WERI-Rb-1 (cell line): ENCODE results near the gene MPV17L2.
"Not testable (repeated sequence)": the region's sequence is repeated elsewhere in the genome, so short reads cannot be mapped to it uniquely, and the experiment has no call there.

Experiments used
- DNase-seq: peaks from one replicate; pipeline ENCODE4 v3.0.0-alpha.2; 2020
- H3K27ac ChIP-seq: fragments of 250-450 bp; sonication (Bioruptor Pico); 2 replicates; pipeline ENCODE4 v1.5.1; 2020; ENCODE audit warnings: mild to moderate bottlenecking, moderate library complexity
- H3K27me3 ChIP-seq: fragments of 250-450 bp; sonication (Bioruptor Pico); 2 replicates; pipeline ENCODE4 v1.5.1; 2021; ENCODE audit warnings: mild to moderate bottlenecking, low read depth, moderate library complexity; ENCODE audit not compliant: insufficient read depth, severe bottlenecking
- H3K36me3 ChIP-seq: fragments of 250-450 bp; sonication (Bioruptor Pico); 2 replicates; pipeline ENCODE4 v1.5.1; 2020; ENCODE audit warnings: mild to moderate bottlenecking, moderate library complexity
- H3K4me3 ChIP-seq: 2 replicates; pipeline ENCODE4 v1.5.1; 2011; ENCODE audit warnings: low read depth, mild to moderate bottlenecking, control low read depth, low read length
- H3K9me3 ChIP-seq: fragments of 250-450 bp; sonication (Bioruptor Pico); 2 replicates; pipeline ENCODE4 v1.5.1; 2021; ENCODE audit warnings: mild to moderate bottlenecking, moderate library complexity; ENCODE audit not compliant: severe bottlenecking
- TF ChIP-seq, protein P1 (sequence below): IDR thresholded peaks from 2 replicates; pipeline ENCODE4 v1.5.1; 2011; ENCODE audit warnings: low read depth, mild to moderate bottlenecking, control low read depth, inconsistent platforms, low read length

MPV17L2 gene

GRCh38 chr19:18158467-18158866 is 34.6 kb upstream of the MPV17L2 start:
- H3K27me3 ChIP-seq, result no peaks in the 10 kb centered on the region
- no peak for DNase-seq
- H3K27ac ChIP-seq, result no peak overlapping the region
- peaks cover 38% of the 10 kb centered on the region for H3K36me3 ChIP-seq
- no peaks in the 10 kb centered on the region for H3K9me3 ChIP-seq
- TF ChIP-seq, protein P1, sequence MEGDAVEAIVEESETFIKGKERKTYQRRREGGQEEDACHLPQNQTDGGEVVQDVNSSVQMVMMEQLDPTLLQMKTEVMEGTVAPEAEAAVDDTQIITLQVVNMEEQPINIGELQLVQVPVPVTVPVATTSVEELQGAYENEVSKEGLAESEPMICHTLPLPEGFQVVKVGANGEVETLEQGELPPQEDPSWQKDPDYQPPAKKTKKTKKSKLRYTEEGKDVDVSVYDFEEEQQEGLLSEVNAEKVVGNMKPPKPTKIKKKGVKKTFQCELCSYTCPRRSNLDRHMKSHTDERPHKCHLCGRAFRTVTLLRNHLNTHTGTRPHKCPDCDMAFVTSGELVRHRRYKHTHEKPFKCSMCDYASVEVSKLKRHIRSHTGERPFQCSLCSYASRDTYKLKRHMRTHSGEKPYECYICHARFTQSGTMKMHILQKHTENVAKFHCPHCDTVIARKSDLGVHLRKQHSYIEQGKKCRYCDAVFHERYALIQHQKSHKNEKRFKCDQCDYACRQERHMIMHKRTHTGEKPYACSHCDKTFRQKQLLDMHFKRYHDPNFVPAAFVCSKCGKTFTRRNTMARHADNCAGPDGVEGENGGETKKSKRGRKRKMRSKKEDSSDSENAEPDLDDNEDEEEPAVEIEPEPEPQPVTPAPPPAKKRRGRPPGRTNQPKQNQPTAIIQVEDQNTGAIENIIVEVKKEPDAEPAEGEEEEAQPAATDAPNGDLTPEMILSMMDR, result no peak
- no peak overlapping the region for H3K4me3 ChIP-seq

DNA sequence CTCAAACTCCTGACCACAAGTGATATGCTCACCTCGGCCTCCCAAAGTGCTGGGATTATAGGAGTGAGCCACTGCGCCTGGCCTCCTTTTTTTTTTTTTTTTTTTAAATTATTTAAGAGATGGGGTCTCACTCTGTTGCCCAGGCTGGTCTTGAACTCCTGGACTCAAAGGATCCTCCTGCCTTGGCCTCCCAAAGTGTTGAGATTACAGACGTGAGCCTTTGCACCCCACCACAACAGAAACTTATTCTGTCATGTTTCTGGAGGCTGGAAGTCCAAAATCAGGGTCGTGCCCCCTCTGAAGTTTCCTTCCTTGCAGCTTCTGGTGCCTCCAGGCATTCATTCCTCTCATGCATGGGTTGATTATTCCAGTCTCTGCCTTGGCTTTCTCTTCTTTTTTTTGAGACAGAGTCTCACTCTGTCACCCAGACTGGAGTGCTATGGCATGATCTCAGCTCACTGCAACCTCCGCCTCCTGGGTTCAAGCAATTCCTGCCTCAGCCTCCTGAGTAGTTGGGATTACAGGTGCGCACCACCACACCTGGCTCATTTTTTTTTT is 33.9 kb upstream of the MPV17L2 start:
- H3K27ac ChIP-seq, H3K4me3 ChIP-seq, DNase-seq, H3K9me3 ChIP-seq, H3K27me3 ChIP-seq: not testable (repeated sequence)
- H3K36me3 ChIP-seq, result peaks cover 44% of the 10 kb centered on the region

- no peak overlapping the region for H3K4me3 ChIP-seq
- no peaks in the 10 kb centered on the region for H3K9me3 ChIP-seq
- TF ChIP-seq, protein P1, result no peak
- DNase-seq, result no peak
- peaks cover 46% of the 10 kb centered on the region for H3K36me3 ChIP-seq
- no peak overlapping the region for H3K27ac ChIP-seq
- no peaks in the 10 kb centered on the region for H3K27me3 ChIP-seq
Observed at GRCh38 chr19:18159810-18160209, 33.2 kb upstream of the MPV17L2 start.

DNA sequence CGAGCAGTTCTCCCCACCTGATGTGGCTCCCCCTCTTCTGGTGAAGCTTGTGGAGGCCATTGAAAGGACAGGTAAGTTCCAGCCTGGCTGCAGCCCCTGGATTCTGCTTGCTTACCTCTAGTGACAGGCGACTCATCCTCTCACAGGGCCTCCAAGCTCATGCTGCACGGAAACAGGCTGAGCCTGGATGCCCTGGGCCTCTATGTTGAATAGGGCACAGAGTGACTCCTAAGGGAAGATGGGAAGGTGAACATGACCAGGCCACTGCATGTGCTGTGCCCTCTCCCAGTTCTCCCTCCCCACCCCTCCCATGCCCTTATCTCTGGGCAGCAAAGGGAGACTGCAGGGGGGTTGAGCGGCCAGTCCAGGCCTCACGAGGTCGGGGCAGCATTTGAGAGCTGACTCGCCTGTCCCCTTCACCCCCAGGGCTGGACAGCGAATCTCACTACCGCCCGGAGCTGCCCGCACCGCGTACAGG is 32.5 kb upstream of the MPV17L2 start:
- no peaks in the 10 kb centered on the region for H3K27me3 ChIP-seq
- TF ChIP-seq, protein P1, result no peak
- DNase-seq, result no peak
- no peaks in the 10 kb centered on the region for H3K9me3 ChIP-seq
- peak overlapping the region; percentile 13; the same call in 1 of the 2 replicates for H3K4me3 ChIP-seq
- H3K36me3 ChIP-seq, result peaks cover 48% of the 10 kb centered on the region
- peak overlapping the region; percentile 74 for H3K27ac ChIP-seq

DNA sequence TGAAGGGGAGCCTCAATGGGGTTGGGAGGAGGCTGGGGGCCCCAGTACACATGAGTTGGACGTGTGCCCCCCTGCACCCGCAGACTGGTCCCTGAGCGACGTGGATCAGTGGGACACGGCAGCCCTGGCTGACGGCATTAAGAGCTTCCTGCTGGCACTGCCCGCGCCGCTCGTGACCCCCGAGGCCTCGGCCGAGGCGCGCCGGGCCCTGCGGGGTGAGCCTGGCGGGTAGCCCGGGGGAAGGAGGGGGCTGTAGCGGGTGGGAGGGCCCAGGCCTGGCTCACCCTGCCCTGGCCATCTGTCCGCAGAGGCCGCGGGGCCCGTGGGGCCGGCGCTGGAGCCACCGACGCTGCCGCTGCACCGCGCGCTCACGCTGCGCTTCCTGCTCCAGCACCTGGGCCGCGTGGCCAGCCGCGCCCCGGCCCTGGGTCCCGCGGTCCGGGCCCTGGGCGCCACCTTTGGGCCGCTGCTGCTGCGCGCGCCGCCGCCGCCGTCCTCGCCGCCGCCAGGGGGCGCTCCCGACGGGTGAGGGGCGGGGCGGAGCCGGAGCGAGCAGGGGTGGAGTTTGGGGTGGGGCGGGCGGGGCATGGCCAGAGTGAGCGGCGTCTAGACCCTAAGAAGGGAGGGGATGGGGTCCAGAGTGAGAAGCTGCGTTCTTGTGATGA is 31.9 kb upstream of the MPV17L2 start:
- H3K36me3 ChIP-seq, result peaks cover 48% of the 10 kb centered on the region
- peak overlapping the region; percentile 74 for H3K27ac ChIP-seq
- H3K9me3 ChIP-seq, result no peaks in the 10 kb centered on the region
- H3K27me3 ChIP-seq, result no peaks in the 10 kb centered on the region
- peak overlapping the region; percentile 13 for H3K4me3 ChIP-seq
- TF ChIP-seq, protein P1, result peak; percentile 42; the same call in 1 of the 2 replicates
- DNase-seq, result peak; percentile 62

DNA sequence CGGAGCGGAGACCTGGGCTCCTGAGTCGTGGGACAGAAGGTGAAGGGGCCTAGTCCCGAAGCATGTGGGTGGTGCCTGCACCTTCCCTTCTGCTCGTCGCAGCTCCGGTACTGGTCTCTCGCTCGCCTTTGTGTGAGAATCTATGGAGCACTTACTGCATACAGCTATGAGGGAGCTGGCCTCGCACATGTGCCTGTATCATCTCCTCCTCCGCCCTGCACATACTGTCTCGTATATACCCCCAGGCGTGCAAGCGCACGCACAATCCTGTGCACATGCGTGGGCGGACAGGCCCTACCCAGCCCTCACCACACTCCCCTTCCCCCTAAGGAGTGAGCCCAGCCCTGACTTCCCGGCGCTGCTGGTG is 31.4 kb upstream of the MPV17L2 start:
- H3K27ac ChIP-seq, result no peak overlapping the region
- TF ChIP-seq, protein P1, result no peak
- peaks cover 48% of the 10 kb centered on the region for H3K36me3 ChIP-seq

More for the DNA sequence above, 31.4 kb upstream of the MPV17L2 start:
- Histone ChIP-seq H3K4me3 (no peak overlapping the region), H3K27me3 (no peaks in the 10 kb centered on the region), H3K9me3 (no peaks in the 10 kb centered on the region)
- DNase-seq, result no peak
